Retinal pigment epithelial cell (primary cell): Measurements from ENCODE around the gene LIN28A.

ENCODE experiments used
- DNase-seq: peaks from one replicate; pipeline ENCODE4 v3.0.0-alpha.2; 2010; ENCODE audit warnings: low read depth
- H3K4me3 ChIP-seq: 2 replicates; pipeline ENCODE4 v1.5.1; 2011; ENCODE audit warnings: mild to moderate bottlenecking, low read length, control low read depth, moderate library complexity
- TF ChIP-seq, protein P1 (sequence below): conservative IDR thresholded peaks from 2 replicates; pipeline ENCODE4 v1.5.1; 2011; ENCODE audit warnings: low read depth, low read length, control low read depth, inconsistent platforms

LIN28A gene

DNA sequence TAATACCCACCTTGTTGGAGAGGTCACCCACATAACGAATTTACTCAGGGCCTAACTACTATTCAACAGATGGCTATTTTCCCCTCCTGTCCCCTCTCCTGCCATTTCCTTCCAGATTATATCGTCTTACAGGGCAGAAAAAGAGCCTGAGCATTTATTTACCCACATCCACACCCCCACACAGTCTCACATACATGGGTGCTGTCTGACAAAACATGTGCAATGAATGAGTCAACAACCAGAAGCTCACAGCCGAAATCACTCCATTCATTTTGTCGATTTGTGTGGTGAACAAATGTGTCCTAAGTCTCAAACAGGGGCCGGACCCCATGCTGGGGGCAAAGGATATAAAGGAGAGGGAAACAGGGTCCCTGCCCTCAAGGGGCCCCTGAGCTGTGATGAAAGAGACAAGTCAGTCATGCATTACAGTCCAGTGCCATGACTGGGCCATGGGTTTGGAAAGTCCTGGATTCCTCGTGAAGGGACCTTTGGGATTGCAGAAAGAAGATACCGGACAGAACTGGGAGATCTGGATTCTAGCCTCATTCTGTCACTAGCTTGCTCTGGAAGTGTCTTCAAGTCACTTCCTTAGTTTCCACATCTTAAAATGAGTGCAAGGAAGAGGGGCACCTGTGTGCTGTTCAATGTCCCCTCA is 21.7 kb upstream of the LIN28A start:
- no peak overlapping the region for H3K4me3 ChIP-seq
- DNase-seq = no peak
- TF ChIP-seq, protein P1, sequence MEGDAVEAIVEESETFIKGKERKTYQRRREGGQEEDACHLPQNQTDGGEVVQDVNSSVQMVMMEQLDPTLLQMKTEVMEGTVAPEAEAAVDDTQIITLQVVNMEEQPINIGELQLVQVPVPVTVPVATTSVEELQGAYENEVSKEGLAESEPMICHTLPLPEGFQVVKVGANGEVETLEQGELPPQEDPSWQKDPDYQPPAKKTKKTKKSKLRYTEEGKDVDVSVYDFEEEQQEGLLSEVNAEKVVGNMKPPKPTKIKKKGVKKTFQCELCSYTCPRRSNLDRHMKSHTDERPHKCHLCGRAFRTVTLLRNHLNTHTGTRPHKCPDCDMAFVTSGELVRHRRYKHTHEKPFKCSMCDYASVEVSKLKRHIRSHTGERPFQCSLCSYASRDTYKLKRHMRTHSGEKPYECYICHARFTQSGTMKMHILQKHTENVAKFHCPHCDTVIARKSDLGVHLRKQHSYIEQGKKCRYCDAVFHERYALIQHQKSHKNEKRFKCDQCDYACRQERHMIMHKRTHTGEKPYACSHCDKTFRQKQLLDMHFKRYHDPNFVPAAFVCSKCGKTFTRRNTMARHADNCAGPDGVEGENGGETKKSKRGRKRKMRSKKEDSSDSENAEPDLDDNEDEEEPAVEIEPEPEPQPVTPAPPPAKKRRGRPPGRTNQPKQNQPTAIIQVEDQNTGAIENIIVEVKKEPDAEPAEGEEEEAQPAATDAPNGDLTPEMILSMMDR = no peak

DNA sequence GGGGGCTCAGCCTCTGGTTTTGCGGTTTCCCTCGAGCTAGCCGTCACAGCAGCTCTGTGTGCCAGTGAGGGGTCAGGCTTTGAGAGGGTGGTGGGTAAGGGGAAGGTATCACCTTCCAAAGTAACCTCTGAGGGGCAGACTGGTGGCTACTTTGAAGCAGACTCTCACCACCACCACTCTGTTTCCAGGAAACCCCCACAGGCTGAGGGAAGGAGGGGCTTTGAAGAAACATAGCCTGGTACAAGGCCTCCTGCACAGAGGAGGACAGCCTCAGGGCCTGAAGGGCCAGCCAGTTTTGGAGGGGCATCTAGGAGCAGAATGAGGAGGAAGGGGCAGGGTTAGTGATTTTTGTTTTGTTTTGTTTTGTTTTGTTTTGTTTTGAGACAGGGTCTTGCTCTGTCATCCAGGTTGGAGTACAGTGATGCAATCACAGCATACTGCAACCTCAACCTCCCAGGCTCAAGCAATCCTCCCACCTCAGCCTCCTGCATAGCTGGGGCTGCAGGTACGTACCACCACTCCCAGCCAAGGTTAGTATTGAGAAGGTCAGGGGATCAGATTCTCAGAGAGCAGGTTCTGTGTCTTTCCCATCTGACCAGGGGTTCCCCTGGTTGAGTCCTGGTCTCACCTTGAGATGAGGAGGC is 20.9 kb upstream of the LIN28A start:
- TF ChIP-seq, protein P1 = no peak
- H3K4me3 ChIP-seq = no peak overlapping the region
- no peak for DNase-seq

DNA sequence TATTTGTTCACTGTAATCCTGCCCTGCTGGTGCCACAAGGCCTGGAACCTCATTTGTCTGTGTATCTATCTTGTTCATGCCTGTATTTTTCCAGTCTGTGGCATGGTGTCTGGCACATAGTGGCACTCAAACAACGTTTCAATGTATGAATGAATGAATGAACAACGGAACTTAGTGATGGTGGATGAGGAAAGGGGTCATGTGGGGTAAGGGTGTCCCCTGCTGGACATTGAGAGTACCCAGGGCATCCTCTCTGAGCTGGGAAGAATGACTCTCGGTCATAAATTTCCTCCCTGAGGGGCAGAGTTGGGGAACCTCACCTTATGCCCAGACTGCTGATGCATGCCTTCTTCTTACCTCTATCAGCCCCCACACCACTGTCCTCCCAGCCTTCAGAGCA is 19.2 kb upstream of the LIN28A start:
- TF ChIP-seq, protein P1 = peak; percentile 87
- no peak overlapping the region for H3K4me3 ChIP-seq
- DNase-seq = peak; percentile 43

DNA sequence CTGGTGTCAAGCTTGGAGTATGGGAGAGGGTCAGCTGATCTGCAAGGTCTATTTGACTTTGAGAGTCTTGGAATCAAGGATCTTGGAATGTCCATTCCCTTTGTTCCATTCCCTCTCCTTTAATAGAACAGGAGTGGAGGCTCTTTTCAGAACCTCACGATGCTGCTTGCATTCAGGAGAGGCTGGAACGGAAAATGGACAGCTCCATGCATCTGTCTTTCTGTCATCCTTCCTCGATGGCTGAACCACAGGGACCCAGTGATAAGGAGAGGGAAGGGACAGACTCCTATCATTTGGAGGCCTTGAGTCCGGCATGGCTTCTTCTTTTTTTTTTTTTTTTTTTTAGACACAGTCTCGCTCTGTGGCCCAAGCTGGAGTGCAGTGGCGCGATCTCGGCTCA is 14.9 kb upstream of the LIN28A start:
- H3K4me3 ChIP-seq = no peak overlapping the region
- no peak for DNase-seq
- TF ChIP-seq, protein P1 = no peak

DNA sequence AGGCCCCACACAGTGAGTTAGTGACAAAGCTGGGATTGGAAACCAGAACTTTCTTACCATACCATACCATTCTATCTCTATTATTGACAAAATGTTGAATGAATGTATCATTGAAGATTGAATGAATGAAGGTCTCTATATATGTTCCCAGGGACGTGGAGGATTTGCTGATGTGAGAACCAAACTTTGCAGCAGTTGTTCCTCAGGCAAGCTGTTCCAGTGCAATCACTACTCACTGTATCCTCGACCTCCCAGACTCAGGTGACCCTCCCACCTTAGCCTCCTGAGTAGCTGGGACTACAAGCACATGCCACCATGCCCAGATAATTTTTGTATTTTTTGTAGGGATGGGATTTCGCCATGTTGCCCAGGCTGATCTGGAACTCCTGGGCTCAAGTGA is 11.6 kb upstream of the LIN28A start:
- TF ChIP-seq, protein P1 = no peak
- DNase-seq = no peak
- H3K4me3 ChIP-seq = no peak overlapping the region

DNA sequence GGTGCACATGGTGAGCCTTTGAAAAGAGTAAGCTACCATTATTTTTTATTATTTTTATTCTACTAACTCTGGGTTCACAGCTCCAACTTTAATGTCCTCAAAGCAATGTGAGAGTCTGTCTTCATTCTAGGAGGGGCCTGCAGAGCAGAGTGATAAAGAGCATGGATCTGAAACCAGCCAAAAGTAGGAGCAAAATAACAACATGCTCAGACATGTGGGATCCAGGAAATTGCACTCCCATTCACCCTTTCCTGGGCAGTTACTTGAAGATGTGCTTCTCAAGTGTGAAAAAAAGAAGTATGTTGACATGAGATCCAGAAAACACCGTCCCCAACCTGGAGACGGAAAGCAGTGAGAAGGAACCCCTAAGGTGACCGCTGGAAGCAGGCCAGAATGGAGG is 8.7 kb upstream of the LIN28A start:
- no peak for DNase-seq
- TF ChIP-seq, protein P1 = no peak
- no peak overlapping the region for H3K4me3 ChIP-seq

DNA sequence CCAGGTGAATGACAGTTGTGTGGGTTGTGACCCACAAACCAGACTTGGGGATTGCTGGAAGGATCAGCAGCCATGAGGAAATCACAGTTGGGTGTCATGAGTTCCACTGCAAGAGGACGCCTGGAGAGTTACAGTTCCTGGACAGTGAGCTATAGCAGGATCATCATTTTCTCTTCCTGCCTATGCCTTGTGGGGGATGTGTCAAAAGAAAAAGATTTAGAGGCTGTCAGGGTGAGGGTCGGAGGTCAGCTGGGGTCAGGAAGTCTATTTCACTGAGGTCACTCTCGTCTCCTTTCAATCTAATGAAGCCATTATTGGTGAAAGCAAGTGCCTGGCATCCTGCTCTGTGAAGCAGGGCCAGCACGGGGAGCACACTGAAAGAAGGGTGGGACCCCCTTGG is 7.0 kb upstream of the LIN28A start:
- H3K4me3 ChIP-seq = no peak overlapping the region
- DNase-seq = no peak
- TF ChIP-seq, protein P1 = no peak
